Mononuclear cell (primary cell): Measurements from ENCODE around the gene KLC1. TPM values are rescaled to one million over a fixed set of nuclear protein-coding genes. Genes with fewer than 3 reads are reported as not detected.

ENCODE experiments used
- H3K27me3 ChIP-seq: 2 replicates; pipeline ENCODE4 v1.6.0; 2011; ENCODE audit warnings: low read length, control low read depth; ENCODE audit not compliant: insufficient read depth
- H3K4me1 ChIP-seq: 2 replicates; pipeline ENCODE4 v1.5.1; 2011; ENCODE audit warnings: mild to moderate bottlenecking, low read length, control low read depth; ENCODE audit not compliant: insufficient read depth
- H3K4me3 ChIP-seq: 2 replicates; pipeline ENCODE4 v1.5.1; 2011; ENCODE audit warnings: mild to moderate bottlenecking, low read length, moderate library complexity
- H3K9me3 ChIP-seq: 2 replicates; pipeline ENCODE4 v1.5.1; 2011; ENCODE audit warnings: low read depth, mild to moderate bottlenecking, control low read depth, low read length
- total RNA-seq: library from RNA; depleted of rRNA; stranded (reverse); fragments of >200 nt; gene quantifications from one replicate; pipeline ENCODE4 v1.2.3, GENCODE V29; 2012

KLC1 gene
- total RNA-seq, 1 donor = 127 TPM

DNA sequence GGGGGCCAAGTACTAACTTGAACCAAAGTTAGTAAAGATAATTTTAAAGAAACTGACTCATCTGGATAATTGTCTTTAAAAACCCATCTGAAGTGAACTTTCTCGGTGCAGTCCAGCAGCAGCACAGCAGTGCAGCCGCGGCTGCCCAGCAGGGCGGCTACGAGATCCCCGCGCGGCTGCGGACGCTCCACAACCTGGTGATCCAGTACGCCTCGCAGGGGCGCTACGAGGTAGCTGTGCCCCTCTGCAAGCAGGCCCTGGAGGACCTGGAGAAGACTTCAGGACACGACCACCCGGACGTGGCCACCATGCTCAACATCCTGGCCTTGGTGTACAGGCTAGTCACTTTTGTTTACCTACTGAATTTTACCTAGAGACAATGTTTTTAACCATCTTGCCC, 33.6 kb downstream of the KLC1 start:
- Histone ChIP-seq H3K4me1 (peaks cover 5% of the 10 kb centered on the region), H3K4me3 (no peak overlapping the region), H3K9me3 (no peaks in the 10 kb centered on the region), H3K27me3 (no peaks in the 10 kb centered on the region)

DNA sequence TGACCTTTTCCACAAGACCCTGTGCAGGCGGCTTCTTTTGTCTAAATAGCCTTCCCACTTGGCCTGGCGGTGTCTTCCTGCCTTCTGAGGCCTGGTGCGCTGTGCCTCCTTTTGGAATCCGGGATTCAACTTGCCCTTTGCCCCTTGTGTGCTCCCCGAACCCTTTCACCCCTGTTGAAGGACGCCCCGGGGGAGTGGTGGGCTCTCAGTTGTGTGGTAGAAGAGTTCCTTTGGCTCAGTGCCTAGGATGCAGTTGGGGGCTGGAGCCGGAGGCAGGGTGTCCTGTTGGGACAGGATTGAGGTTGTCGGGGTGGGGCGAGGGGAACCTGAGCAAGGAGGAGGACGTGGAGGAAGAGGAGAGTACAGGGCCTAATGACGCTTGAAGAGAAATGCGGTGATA, 34.5 kb downstream of the KLC1 start:
- Histone ChIP-seq H3K9me3 (no peaks in the 10 kb centered on the region), H3K27me3 (no peaks in the 10 kb centered on the region), H3K4me3 (no peak overlapping the region), H3K4me1 (no peaks in the 10 kb centered on the region)

- Histone ChIP-seq H3K27me3 (no peaks in the 10 kb centered on the region), H3K9me3 (no peaks in the 10 kb centered on the region), H3K4me1 (no peaks in the 10 kb centered on the region), H3K4me3 (no peak overlapping the region)
These were observed 38.7 kb downstream of the KLC1 start for GRCh38 chr14:103667671-103668070.

GRCh38 chr14:103668117-103668516, 39.1 kb downstream of the KLC1 start:
- H3K27me3 ChIP-seq = no peaks in the 10 kb centered on the region
- H3K9me3 ChIP-seq = no peaks in the 10 kb centered on the region
- no peaks in the 10 kb centered on the region for H3K4me1 ChIP-seq
- no peak overlapping the region for H3K4me3 ChIP-seq

GRCh38 chr14:103669370-103669769, 40.4 kb downstream of the KLC1 start:
- Histone ChIP-seq H3K4me3 (no peak overlapping the region), H3K4me1 (no peaks in the 10 kb centered on the region), H3K27me3 (no peaks in the 10 kb centered on the region), H3K9me3 (no peaks in the 10 kb centered on the region)

DNA sequence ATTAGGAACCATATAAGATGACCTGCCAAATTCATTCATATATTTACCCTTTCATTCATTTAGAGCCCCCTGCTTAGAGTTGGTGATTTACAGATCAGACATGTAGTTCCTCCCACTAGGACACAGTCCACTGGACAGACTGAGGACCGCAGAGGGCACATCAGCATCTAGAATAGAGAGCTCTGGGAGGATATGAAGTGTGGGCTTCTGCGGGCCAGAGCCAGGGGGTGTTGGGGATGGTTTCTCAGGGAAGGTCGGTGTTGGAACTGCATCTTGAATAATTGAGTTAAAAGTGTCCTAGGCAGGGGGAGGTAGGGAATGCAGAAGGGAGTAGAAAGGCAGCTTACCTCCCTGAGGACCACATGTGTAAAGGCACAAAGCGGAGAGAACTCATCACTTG, 42.9 kb downstream of the KLC1 start:
- no peaks in the 10 kb centered on the region for H3K27me3 ChIP-seq
- H3K4me3 ChIP-seq = no peak overlapping the region
- no peaks in the 10 kb centered on the region for H3K9me3 ChIP-seq
- H3K4me1 ChIP-seq = no peaks in the 10 kb centered on the region

GRCh38 chr14:103675957-103676356, 46.9 kb downstream of the KLC1 start:
- no peaks in the 10 kb centered on the region for H3K27me3 ChIP-seq
- no peaks in the 10 kb centered on the region for H3K4me1 ChIP-seq
- H3K9me3 ChIP-seq = no peaks in the 10 kb centered on the region
- no peak overlapping the region for H3K4me3 ChIP-seq

GRCh38 chr14:103676881-103677675, 48.1 kb downstream of the KLC1 start:
- H3K4me1 ChIP-seq = no peaks in the 10 kb centered on the region
- no peaks in the 10 kb centered on the region for H3K27me3 ChIP-seq
- H3K9me3 ChIP-seq = no peaks in the 10 kb centered on the region
- H3K4me3 ChIP-seq = no peak overlapping the region

DNA sequence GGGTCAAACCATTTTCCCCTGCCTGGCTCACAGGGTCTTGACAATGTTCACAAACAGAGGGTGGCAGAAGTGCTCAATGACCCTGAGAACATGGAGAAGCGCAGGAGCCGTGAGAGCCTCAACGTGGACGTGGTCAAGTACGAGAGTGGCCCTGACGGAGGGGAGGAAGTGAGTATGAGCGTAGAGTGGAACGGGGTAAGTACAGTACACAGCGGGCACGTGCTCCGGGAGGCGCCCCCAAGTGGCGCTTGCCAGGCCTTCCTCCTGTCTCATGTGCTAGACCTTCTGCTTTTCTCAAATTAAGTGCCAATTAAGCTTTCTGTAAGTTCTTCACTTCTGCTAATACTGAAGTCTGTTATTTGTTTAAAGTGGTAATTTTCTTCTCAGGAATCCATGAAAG, 50.3 kb downstream of the KLC1 start:
- no peak overlapping the region for H3K4me3 ChIP-seq
- H3K9me3 ChIP-seq = no peaks in the 10 kb centered on the region
- no peaks in the 10 kb centered on the region for H3K4me1 ChIP-seq
- H3K27me3 ChIP-seq = no peaks in the 10 kb centered on the region

- Histone ChIP-seq H3K9me3 (no peaks in the 10 kb centered on the region), H3K4me1 (no peaks in the 10 kb centered on the region), H3K4me3 (no peak overlapping the region), H3K27me3 (no peaks in the 10 kb centered on the region)
These were observed 51.6 kb downstream of the KLC1 start for GRCh38 chr14:103680491-103681231.

- H3K4me1 ChIP-seq = no peaks in the 10 kb centered on the region
- H3K4me3 ChIP-seq = no peak overlapping the region
- H3K9me3 ChIP-seq = no peaks in the 10 kb centered on the region
- no peaks in the 10 kb centered on the region for H3K27me3 ChIP-seq
These were observed 54.1 kb downstream of the KLC1 start for GRCh38 chr14:103683139-103683538.

- H3K4me3 ChIP-seq = no peak overlapping the region
- H3K4me1 ChIP-seq = no peaks in the 10 kb centered on the region
- H3K27me3 ChIP-seq = no peaks in the 10 kb centered on the region
- no peaks in the 10 kb centered on the region for H3K9me3 ChIP-seq
These were observed 55.5 kb downstream of the KLC1 start for GRCh38 chr14:103684471-103684870.

- Histone ChIP-seq H3K27me3 (no peaks in the 10 kb centered on the region), H3K4me1 (no peaks in the 10 kb centered on the region), H3K9me3 (no peaks in the 10 kb centered on the region), H3K4me3 (no peak overlapping the region)
These were observed 55.9 kb downstream of the KLC1 start for GRCh38 chr14:103684871-103685270.

DNA sequence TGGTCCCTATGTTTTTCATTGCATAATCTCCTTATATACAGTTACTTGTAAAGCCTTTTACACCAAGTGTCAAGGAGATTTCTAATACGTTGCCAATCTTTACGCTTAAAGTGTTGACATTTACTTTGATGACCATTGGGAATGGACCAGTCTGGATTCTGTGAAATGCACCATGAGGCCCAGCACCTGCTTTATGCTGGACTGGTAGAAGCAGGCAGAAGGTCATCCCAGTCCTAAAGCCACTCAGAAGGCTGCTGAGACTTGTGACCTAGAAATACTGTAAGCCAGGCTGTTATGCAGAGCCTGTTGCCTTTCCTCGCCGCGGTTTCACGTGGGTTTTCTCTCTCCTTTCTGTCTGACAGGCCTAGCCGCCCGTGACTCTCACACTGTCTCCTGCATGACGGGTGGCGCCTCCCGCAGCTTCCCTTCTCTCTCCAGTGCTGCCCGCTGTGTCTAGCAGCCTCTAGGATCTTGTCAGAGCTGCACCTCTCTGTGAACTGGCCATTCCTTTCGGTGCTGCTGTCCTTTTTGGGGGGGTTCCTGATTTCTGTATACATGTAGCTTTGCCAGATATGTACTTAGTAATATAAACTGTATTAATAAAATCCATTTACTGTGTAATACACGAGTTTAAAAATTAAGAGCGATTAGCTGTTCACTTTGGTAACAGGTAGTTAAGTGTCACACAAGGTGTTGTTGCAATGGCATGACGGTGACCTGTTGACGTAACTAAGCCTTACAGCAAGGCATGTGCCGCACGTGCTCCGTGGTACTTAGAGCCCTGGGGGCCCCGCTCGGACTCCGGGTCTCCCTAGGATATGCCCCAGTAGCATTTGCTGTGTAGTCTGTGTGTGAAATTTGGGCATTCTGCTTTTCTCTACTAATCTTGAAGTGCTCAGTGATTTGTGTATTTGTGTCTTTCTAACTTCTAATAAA, 56.5 kb downstream of the KLC1 start:
- no peak overlapping the region for H3K4me3 ChIP-seq
- no peaks in the 10 kb centered on the region for H3K9me3 ChIP-seq
- H3K4me1 ChIP-seq = no peaks in the 10 kb centered on the region
- H3K27me3 ChIP-seq = no peaks in the 10 kb centered on the region
